ENCODE results near the gene SYNE2.
"Not testable (repeated sequence)": the region's sequence is repeated elsewhere in the genome, so short reads cannot be mapped to it uniquely, and the experiment has no call there.

The SYNE2 gene

GRCh38 chr14:64082837-64083236 lies 230.0 kb downstream of the SYNE2 start:
- no peak for DNase-seq

- DNase-seq: no peak
Observed at GRCh38 chr14:64088647-64088964, 235.8 kb downstream of the SYNE2 start.

GRCh38 chr14:64089920-64090319 lies 237.1 kb downstream of the SYNE2 start:
- no peak for DNase-seq

- no peak for DNase-seq
Observed at GRCh38 chr14:64091217-64091616, 238.4 kb downstream of the SYNE2 start.

- no peak for DNase-seq
Observed at GRCh38 chr14:64092338-64092737, 239.5 kb downstream of the SYNE2 start.

GRCh38 chr14:64092940-64093339 lies 240.1 kb downstream of the SYNE2 start:
- DNase-seq: no peak

GRCh38 chr14:64095620-64096019 lies 242.8 kb downstream of the SYNE2 start:
- no peak for DNase-seq

GRCh38 chr14:64098120-64098519 lies 245.3 kb downstream of the SYNE2 start:
- no peak for DNase-seq

- no peak for DNase-seq
Observed at GRCh38 chr14:64107438-64107837, 254.6 kb downstream of the SYNE2 start.

- no peak for DNase-seq
Observed at GRCh38 chr14:64109819-64110554, 257.2 kb downstream of the SYNE2 start.

GRCh38 chr14:64110802-64111201 lies 258.0 kb downstream of the SYNE2 start:
- no peak for DNase-seq

GRCh38 chr14:64112867-64113678 lies 260.3 kb downstream of the SYNE2 start:
- DNase-seq: no peak

- no peak for DNase-seq
Observed at GRCh38 chr14:64114166-64114565, 261.4 kb downstream of the SYNE2 start.

GRCh38 chr14:64114796-64115195 lies 262.0 kb downstream of the SYNE2 start:
- DNase-seq: no peak

GRCh38 chr14:64115401-64115800 lies 262.6 kb downstream of the SYNE2 start:
- DNase-seq: no peak

GRCh38 chr14:64117671-64118402 lies 265.0 kb downstream of the SYNE2 start:
- DNase-seq: no peak

GRCh38 chr14:64118403-64118742 lies 265.6 kb downstream of the SYNE2 start:
- not testable (repeated sequence) for DNase-seq

GRCh38 chr14:64118892-64119291 lies 266.1 kb downstream of the SYNE2 start:
- no peak for DNase-seq

GRCh38 chr14:64119500-64119899 lies 266.7 kb downstream of the SYNE2 start:
- DNase-seq: no peak

- DNase-seq: no peak
Observed at GRCh38 chr14:64119980-64120379, 267.2 kb downstream of the SYNE2 start.

GRCh38 chr14:64123241-64123822 lies 270.5 kb downstream of the SYNE2 start:
- DNase-seq: no peak

- DNase-seq: no peak
Observed at GRCh38 chr14:64125270-64125669, 272.5 kb downstream of the SYNE2 start.

GRCh38 chr14:64126548-64126947 lies 273.7 kb downstream of the SYNE2 start:
- DNase-seq: no peak
